Measurements from ENCODE around the gene RASD2. TPM values are rescaled to one million over a fixed set of nuclear protein-coding genes. Genes with fewer than 3 reads are reported as not detected.

The RASD2 gene
- total RNA-seq, 1 donor from 2014 or later, result 0.27 TPM

- DNase-seq (ENCODE audit: low spot score), result no peak
These were observed 36.0 kb downstream of the RASD2 start for GRCh38 chr22:35576671-35577070.

GRCh38 chr22:35577799-35578659 is 37.4 kb downstream of the RASD2 start:
- Mint-ChIP-seq H3K36me3 (ENCODE audit: low read depth) (no peaks in the 10 kb centered on the region), H3K27me3 (ENCODE audit: low read depth) (peaks cover 1% of the 10 kb centered on the region), H3K4me3 (ENCODE audit: unreplicated experiment) (no peak overlapping the region), H3K4me1 (ENCODE audit: low read depth) (no peaks in the 10 kb centered on the region), H3K9me3 (ENCODE audit: low read depth) (no peaks in the 10 kb centered on the region), H3K27ac (ENCODE audit: unreplicated experiment) (no peak overlapping the region)
- TF ChIP-seq CTCF (IDR thresholded peaks at IDR 0.05), result no peak
- no peak for DNase-seq (ENCODE audit: low spot score)

More at GRCh38 chr22:35576671-35577070, 36.0 kb downstream of the RASD2 start:
- no peak overlapping the region for H3K4me3 Mint-ChIP-seq (ENCODE audit: unreplicated experiment)
- no peak for TF ChIP-seq CTCF (IDR thresholded peaks at IDR 0.05)
- H3K27ac Mint-ChIP-seq (ENCODE audit: unreplicated experiment), result no peak overlapping the region
- H3K27me3 Mint-ChIP-seq (ENCODE audit: low read depth), result peaks cover 1% of the 10 kb centered on the region
- no peaks in the 10 kb centered on the region for H3K4me1 Mint-ChIP-seq (ENCODE audit: low read depth)
- H3K9me3 Mint-ChIP-seq (ENCODE audit: low read depth), result no peaks in the 10 kb centered on the region
- H3K36me3 Mint-ChIP-seq (ENCODE audit: low read depth), result no peaks in the 10 kb centered on the region

GRCh38 chr22:35578836-35579575 is 38.4 kb downstream of the RASD2 start:
- Mint-ChIP-seq H3K4me3 (ENCODE audit: unreplicated experiment) (no peak overlapping the region), H3K36me3 (ENCODE audit: low read depth) (no peaks in the 10 kb centered on the region), H3K9me3 (ENCODE audit: low read depth) (no peaks in the 10 kb centered on the region), H3K27me3 (ENCODE audit: low read depth) (peaks cover 1% of the 10 kb centered on the region), H3K27ac (ENCODE audit: unreplicated experiment) (no peak overlapping the region), H3K4me1 (ENCODE audit: low read depth) (no peaks in the 10 kb centered on the region)
- DNase-seq (ENCODE audit: low spot score), result no peak
- TF ChIP-seq CTCF (IDR thresholded peaks at IDR 0.05), result no peak

GRCh38 chr22:35580351-35581022 is 39.9 kb downstream of the RASD2 start:
- Mint-ChIP-seq H3K4me1 (ENCODE audit: low read depth) (no peaks in the 10 kb centered on the region), H3K36me3 (ENCODE audit: low read depth) (no peaks in the 10 kb centered on the region), H3K4me3 (ENCODE audit: unreplicated experiment) (no peak overlapping the region), H3K27ac (ENCODE audit: unreplicated experiment) (no peak overlapping the region), H3K27me3 (ENCODE audit: low read depth) (no peaks in the 10 kb centered on the region), H3K9me3 (ENCODE audit: low read depth) (no peaks in the 10 kb centered on the region)
- no peak for DNase-seq (ENCODE audit: low spot score)
- no peak for TF ChIP-seq CTCF (IDR thresholded peaks at IDR 0.05)

GRCh38 chr22:35581023-35581413 is 40.4 kb downstream of the RASD2 start:
- Mint-ChIP-seq H3K4me1 (ENCODE audit: low read depth) (no peaks in the 10 kb centered on the region), H3K4me3 (ENCODE audit: unreplicated experiment) (no peak overlapping the region), H3K9me3 (ENCODE audit: low read depth) (no peaks in the 10 kb centered on the region), H3K27ac (ENCODE audit: unreplicated experiment) (no peak overlapping the region), H3K27me3 (ENCODE audit: low read depth) (no peaks in the 10 kb centered on the region), H3K36me3 (ENCODE audit: low read depth) (no peaks in the 10 kb centered on the region)
- no peak for TF ChIP-seq CTCF (IDR thresholded peaks at IDR 0.05)
- no peak for DNase-seq (ENCODE audit: low spot score)
